ENCODE measurements around the gene GCGR. TPM values are rescaled to one million over a fixed set of nuclear protein-coding genes. Genes with fewer than 3 reads are reported as not detected.

The GCGR gene
- total and polyA plus RNA-seq, 2 of the 13 experiments (the other 11 are each of a cell fraction or from before 2014, with no cell fraction given) = 0.04 to 0.13 TPM

- TF ChIP-seq LRRFIP1 (CRISPR knock-in tag; conservative IDR thresholded peaks at IDR 0.05) (no peak), FIP1L1 (IDR thresholded peaks at IDR 0.05; ENCODE audit: borderline replicate concordance, insufficient read depth, low read depth, low read length) (no peak), EHMT2 (IDR thresholded peaks at IDR 0.05; ENCODE audit: borderline replicate concordance, low read depth, low read length) (no peak), CREBL2 (CRISPR knock-in tag; IDR thresholded peaks at IDR 0.05; ENCODE audit: borderline replicate concordance) (no peak), AFF4 (CRISPR knock-in tag; IDR thresholded peaks at IDR 0.05) (no peak), SP5 (CRISPR knock-in tag; IDR thresholded peaks at IDR 0.05; ENCODE audit: borderline replicate concordance, low read depth) (no peak), KDM5B (CRISPR knock-in tag; IDR thresholded peaks at IDR 0.05; ENCODE audit: borderline replicate concordance) (peak; percentile 66; the same call in 1 of the 2 replicates), ZNF75D (CRISPR knock-in tag; IDR thresholded peaks at IDR 0.05; ENCODE audit: borderline replicate concordance) (no peak), NFKBIZ (CRISPR knock-in tag; IDR thresholded peaks at IDR 0.05) (no peak), TCF7L2 (IDR thresholded peaks at IDR 0.05; ENCODE audit: low read depth, low read length) (no peak), PHF8 (CRISPR knock-in tag; IDR thresholded peaks at IDR 0.05) (no peak), SP1 (IDR thresholded peaks at IDR 0.05) (no peak), SP1 (CRISPR knock-in tag; IDR thresholded peaks at IDR 0.05) (no peak), CBX5 (CRISPR knock-in tag; IDR thresholded peaks at IDR 0.05; ENCODE audit: borderline replicate concordance) (no peak), ZGPAT (CRISPR knock-in tag; IDR thresholded peaks at IDR 0.05) (no peak), SPEN (CRISPR knock-in tag; IDR thresholded peaks at IDR 0.05; ENCODE audit: low read depth) (peak; percentile 53; the same call in 1 of the 2 replicates), HNRNPK (IDR thresholded peaks at IDR 0.05; ENCODE audit: low read depth, low read length, poor library complexity, severe bottlenecking) (no peak), ZNF3 (CRISPR knock-in tag; IDR thresholded peaks at IDR 0.05) (no peak), DR1 (CRISPR knock-in tag; IDR thresholded peaks at IDR 0.05) (no peak)
Observed at GRCh38 chr17:81831957-81832607, 28.1 kb downstream of the GCGR start (continued).

Measured in HepG2 (cell line).